ENCODE measurements around the gene OR5M3.

Gene OR5M3

DNA sequence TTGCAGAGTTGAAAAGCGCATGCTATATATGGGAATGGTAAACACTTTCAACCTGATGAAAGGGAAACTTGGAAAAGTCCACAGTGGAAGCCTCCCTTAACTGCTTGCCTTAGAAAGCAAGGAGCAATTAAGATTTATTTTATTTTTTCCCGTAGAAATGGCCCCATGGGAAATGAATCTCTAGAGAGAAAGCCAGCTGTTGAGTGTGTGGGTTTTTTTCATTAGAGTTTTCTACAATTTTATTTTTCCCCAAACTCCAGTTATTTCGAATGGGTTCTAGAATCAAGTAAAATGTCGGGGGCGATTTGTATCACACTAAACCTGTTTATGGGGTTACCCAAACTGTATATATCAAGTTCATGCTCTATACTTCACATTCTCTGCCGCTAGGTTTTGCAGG, at the start of gene OR5M3:
TSS of gene OR5M3 (minus strand) at position 101 of the 400 bp plus-strand sequence. CDS start 2,855 bp downstream, outside the sequence.
- DNase-seq (ENCODE audit: low read depth in 2 of 2), result no peak

DNA sequence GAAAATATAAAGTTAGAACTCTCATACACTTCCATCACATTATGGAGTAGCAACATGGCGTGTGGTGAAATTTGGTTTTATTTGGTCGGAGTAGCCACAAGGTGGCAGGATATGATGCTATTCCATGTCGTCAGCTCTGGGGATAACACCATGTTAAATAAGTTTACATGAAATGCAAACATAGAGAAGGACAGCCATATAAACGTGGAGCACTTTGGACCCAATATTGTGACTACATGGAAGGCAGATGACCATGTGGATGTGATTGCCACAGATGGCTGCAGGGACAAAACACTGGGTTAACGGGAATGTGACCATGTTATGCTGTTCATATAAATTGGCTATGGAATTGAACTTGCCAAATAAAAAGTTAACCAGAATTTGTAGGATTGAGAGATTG, 48.9 kb upstream of the OR5M3 start:
- no peak for DNase-seq (ENCODE audit: low read depth in 2 of 2)

DNA sequence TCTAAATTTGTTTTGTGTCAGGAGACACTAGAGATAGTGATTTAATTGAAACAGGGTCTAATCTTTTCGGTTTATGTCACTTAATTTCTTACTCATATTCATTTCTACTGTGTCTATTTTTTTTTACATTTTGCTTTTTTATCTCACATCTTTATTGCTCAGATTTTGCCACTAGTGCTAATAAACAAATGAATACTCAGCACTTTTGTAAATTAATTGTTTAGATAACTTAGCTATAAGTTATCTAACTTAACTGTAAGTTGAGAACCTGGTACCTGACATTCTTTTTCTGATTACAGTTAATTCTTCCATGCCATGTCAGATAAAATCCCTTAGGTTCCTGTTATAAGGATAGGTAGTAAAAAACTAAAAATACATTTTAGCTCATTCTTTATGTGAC, 40.1 kb upstream of the OR5M3 start:
- DNase-seq (ENCODE audit: low read depth in 2 of 2), result no peak

DNA sequence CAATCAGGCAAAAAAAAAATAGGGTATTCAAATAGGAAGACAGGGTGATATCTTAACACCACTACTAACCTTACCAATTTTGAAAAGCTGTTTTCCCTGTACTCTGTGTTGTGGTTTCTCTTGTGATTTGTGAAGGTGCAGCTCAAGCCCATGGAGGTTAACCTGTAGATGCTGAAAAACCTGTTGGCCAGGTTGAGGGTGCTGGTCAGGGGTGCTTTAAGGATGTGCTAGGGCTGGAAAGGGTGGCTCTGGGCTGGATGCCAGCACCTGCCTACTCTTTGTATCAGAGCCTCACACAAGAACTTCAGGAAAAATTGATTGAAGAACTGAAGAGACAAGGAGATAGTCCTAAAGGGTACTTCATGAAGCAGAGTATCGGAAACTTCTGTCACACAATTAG, 36.3 kb upstream of the OR5M3 start:
- DNase-seq (ENCODE audit: low read depth in 2 of 2), result no peak

DNA sequence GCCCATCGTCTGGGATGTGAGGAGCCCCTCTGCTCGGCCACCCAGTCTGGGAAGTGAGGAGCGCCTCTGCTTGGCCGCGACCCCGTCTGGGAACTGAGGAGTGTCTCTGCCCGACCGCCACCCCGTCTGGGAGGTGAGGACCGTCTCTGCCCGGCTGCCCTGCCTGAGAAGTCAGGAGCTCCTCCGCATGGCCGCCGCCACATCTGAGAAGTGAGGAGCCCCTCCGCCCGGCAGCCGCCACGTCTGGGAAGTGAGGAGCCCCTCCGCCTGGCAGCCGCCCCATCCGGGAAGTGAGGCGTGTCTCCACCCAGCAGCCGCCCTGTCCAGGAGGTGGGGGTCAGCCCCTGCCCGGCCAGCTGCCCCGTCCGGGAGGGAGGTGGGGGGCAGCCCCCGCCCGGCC, 23.9 kb upstream of the OR5M3 start:
- no peak for DNase-seq (ENCODE audit: low read depth in 2 of 2)

DNA sequence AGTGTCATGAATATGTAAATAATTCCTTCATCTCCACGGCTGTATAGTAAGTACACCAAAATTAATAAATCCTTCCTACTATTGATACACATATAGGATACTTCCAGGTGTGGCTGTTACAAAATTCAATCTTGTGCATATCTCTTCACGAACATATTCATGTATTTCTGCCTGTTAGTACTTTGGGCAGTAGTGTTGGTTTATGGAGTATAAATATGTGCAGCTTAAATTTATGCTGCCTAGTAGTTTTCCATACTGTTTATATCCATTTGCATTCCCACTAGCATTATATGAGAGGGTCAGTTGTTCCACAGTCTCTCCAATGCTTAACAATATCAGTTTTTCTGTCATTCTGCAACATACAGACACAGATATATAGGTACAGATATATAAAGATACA, 22.0 kb upstream of the OR5M3 start:
- no peak for DNase-seq (ENCODE audit: low read depth in 2 of 2)

DNA sequence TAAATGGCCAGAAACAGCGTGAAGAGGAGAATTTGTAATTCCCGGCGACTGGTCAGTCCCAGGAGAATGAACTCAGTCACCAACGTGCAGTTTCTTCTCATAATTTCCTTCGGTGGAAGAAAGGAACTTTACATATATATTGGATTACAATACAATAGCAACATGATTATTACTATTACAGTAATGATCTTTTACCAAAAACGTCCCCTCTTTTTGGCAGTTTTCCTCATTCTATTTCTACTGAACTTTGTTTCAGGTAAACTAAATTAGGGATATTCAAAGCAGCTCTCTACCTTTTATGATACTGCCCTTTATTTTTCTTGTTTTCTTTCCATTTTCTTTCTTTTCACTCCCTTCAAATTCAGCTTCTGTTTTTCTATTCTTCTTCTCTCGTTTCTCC, 18.1 kb upstream of the OR5M3 start, which contains the start of gene OR5M8:
TSS of gene OR5M8 (minus strand) at position 101 of the 400 bp plus-strand sequence. CDS start at position 101, 0 bp downstream.
- no peak for DNase-seq (ENCODE audit: low read depth in 2 of 2)

DNA sequence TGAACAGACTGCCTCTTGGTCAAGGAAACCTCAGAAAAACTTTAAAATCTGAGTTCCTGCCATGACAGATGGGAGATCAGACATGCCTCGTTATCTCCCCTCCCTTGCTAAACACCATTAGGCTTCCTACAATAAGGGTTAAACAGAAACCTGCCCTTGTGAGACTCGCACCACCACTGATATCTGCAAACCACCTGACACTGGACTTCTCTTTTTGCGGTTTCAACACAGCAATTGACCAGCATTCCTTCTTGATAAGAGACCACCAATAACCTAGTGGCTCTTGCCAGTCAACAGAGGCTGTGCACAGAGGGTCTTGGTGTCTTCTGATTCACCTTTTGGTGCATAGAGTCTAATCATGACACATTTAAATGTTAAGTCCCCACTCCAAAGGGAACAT, 13.6 kb upstream of the OR5M3 start:
- DNase-seq (ENCODE audit: low read depth in 2 of 2), result no peak

DNA sequence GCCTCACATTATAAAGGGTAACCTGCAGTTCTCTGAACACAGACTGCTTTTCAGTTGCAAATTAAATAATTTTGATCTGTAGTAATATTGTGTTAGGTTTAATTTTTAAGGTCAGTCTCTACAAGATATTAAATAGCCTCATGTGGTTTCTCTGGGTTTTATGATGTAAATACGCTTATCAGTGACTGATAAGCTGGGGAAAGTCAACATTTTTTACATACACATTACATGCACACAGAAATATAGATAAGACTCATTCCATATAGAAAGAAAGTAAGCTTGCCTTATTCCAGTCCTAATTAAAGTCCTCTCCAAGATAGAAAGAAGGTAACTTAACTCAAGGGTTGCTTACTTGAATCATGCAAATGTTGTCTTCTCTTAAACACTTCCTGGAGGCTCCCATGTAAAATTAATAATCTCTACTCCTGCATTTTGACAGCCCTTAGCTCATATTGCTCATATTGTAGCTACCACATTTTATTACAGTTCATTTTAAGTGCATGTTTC, 1.6 kb upstream of the OR5M3 start:
- no peak for DNase-seq (ENCODE audit: low read depth in 2 of 2)

DNA sequence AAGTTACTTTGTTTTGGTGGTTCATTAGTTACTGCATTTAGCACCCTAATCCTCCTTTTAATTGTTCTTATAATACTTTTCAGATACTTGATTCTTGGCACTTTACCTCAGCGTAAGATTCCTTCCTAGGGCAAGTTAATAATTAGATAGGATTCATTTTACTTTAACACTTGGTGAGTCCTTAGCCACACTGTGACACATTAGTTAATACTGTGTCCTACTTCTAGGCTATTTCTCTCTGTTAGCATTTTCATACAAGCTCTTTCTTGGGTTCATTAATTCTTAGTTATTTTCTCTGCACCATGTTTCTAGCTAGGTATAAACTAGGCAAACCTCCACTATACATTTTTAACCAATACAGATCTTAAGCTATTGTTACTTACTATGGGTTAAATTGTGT, 16.1 kb downstream of the OR5M3 start:
- DNase-seq (ENCODE audit: low read depth in 2 of 2), result no peak

DNA sequence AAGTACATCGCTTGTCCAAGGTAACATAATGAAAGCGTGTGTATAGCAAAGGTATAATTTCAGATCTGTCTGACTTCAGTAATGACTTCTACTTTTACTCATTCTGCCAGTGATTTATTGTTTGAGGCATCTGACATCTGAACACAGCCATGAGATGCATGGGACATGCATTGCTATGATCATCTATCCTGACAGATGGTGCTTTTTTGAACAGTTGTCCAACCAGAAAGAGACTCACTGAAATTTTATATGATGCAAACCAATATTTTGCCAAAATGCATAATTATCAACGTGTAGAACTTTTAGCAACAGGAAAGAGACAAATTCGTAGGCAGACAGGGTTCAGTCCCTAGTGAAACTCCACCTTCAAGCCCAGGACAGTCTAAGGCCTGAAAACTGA, 19.6 kb downstream of the OR5M3 start:
- no peak for DNase-seq (ENCODE audit: low read depth in 2 of 2)

Measured in fibroblast of skin of left quadriceps (primary cell).